Panc1 (cell line): ENCODE results near the gene CENPE. TPM values are rescaled to one million over a fixed set of nuclear protein-coding genes. Genes with fewer than 3 reads are reported as not detected.

Experiments
- ATAC-seq: fragments of 200-7000 bp; cut with Tn5 transposase; 2 replicates; pipeline ENCODE4 v1.9.1; 2020; ENCODE audit warnings: mild to moderate bottlenecking, moderate library complexity
- BruUV-seq: library from RNA; stranded (reverse); fragments of 400-500 nt; replicated peaks from 2 replicates; lab custom pipeline; 2021; lab: Mats Ljungman, UMichigan
- CTCF ChIA-PET: fragments of 300-600 bp; sonication (Branson Sonifier 250); formaldehyde crosslinking; loops from one replicate; lab custom pipeline; 2022; ENCODE audit warnings: antibody characterized with exemption; lab: Charles Lee
- POLR2A ChIA-PET: fragments of 300-600 bp; sonication (Branson Sonifier 250); formaldehyde crosslinking; loops from one replicate; lab custom pipeline; 2022; ENCODE audit warnings: antibody characterized with exemption; lab: Charles Lee
- DNase-seq: peaks from one replicate; pipeline ENCODE4 v3.0.0-alpha.2; 2010; ENCODE audit warnings: low read depth, low spot score
- H3K27ac ChIP-seq: 2 replicates; pipeline ENCODE4 v1.5.1; 2011; ENCODE audit warnings: mild to moderate bottlenecking, low read length, inconsistent platforms
- H3K27me3 ChIP-seq: fragments of 200-500 bp; sonication (Bioruptor generic); 2 replicates; pipeline ENCODE4 v1.6.0; 2014; ENCODE audit warnings: low read length, inconsistent platforms; ENCODE audit not compliant: control insufficient read depth, insufficient read depth
- H3K36me3 ChIP-seq: fragments of 200-500 bp; sonication (Bioruptor generic); 2 replicates; pipeline ENCODE4 v1.5.1; 2014; ENCODE audit warnings: inconsistent platforms, mild to moderate bottlenecking, low read length, moderate library complexity; ENCODE audit not compliant: control insufficient read depth, insufficient read depth
- H3K4me1 ChIP-seq: 2 replicates; pipeline ENCODE4 v1.5.1; 2011; ENCODE audit warnings: inconsistent platforms, mild to moderate bottlenecking, low read length, moderate library complexity; ENCODE audit not compliant: control insufficient read depth, insufficient read depth
- H3K4me3 ChIP-seq, 2 experiments: 2 replicates each; pipeline ENCODE4 v1.5.1; 2011 to 2012; ENCODE audit warnings: low read depth in 2 of 2, low read length in 2 of 2, mild to moderate bottlenecking in 2 of 2, inconsistent platforms in 1 of 2, moderate library complexity in 1 of 2
- H3K9me3 ChIP-seq: fragments of 200-500 bp; sonication (Bioruptor generic); 2 replicates; pipeline ENCODE4 v1.5.1; 2014; ENCODE audit warnings: low read depth, mild to moderate bottlenecking, inconsistent platforms, low read length, moderate library complexity; ENCODE audit not compliant: control insufficient read depth, insufficient read depth
- CTCF ChIP-seq: fragments of 450-650 bp; IDR thresholded peaks from 2 replicates; pipeline ENCODE4 v1.5.1; 2017; ENCODE audit warnings: mild to moderate bottlenecking
- POLR2AphosphoS5 ChIP-seq: IDR thresholded peaks from 2 replicates; pipeline ENCODE4 v1.6.1; 2012; ENCODE audit warnings: mild to moderate bottlenecking, low read depth, low read length, moderate library complexity
- REST ChIP-seq, 2 experiments: IDR thresholded peaks; 2 replicates each; pipeline ENCODE4 v1.6.1; 2011 to 2012; ENCODE audit warnings: low read depth in 2 of 2, control low read depth in 1 of 2, low read length in 1 of 2, mild to moderate bottlenecking in 1 of 2, moderate library complexity in 1 of 2; ENCODE audit not compliant: insufficient read depth in 1 of 2
- SIN3A ChIP-seq: IDR thresholded peaks from 2 replicates; pipeline ENCODE4 v1.6.1; 2012; ENCODE audit warnings: low read depth, mild to moderate bottlenecking, low read length, moderate library complexity, borderline replicate concordance; ENCODE audit not compliant: insufficient read depth
- TCF7L2 ChIP-seq: IDR thresholded peaks from 2 replicates; pipeline ENCODE4 v1.6.1; 2011; ENCODE audit warnings: mild to moderate bottlenecking, low read depth, low read length, inconsistent platforms
- in situ Hi-C: cut with HindIII; loops from 2 replicates; pipeline ENCODE4 v1.10.0; 2016; ENCODE audit warnings: low sequenced_read_pairs, low pct_unique_long_range_greater_than_20kb
- intact Hi-C: fragments of 100-400 bp; cut with micrococcal nuclease; formaldehyde crosslinking; loops from one replicate; pipeline ENCODE4 v1.10.0; 2022; ENCODE audit not compliant: unreplicated experiment
- total RNA-seq: library from RNA; stranded (reverse); gene quantifications from one replicate; pipeline ENCODE4 v1.2.1, GENCODE V29; 2021; ENCODE audit not compliant: unreplicated experiment

The CENPE gene
- total RNA-seq, 1 experiment from 2014 or later, result 25.2 TPM

GRCh38 chr4:103152381-103152780, 45.8 kb downstream of the CENPE start:
- Histone ChIP-seq H3K36me3 (peaks cover 10% of the 10 kb centered on the region; the same call in 1 of the 2 replicates), H3K27me3 (no peaks in the 10 kb centered on the region), H3K9me3 (no peaks in the 10 kb centered on the region; the same call in 1 of the 2 replicates), H3K4me3 (no peak overlapping the region), H3K27ac (no peak overlapping the region), H3K4me1 (no peaks in the 10 kb centered on the region)
- ATAC-seq (no peak), DNase-seq (no peak)
- no TSS peak for BruUV-seq
- ChIA-PET CTCF (no interaction called here), POLR2A (no interaction called here)
- TF ChIP-seq CTCF (no peak), REST (IDR thresholded peaks at IDR 0.05; ENCODE audit: insufficient read depth in 1 of 2, low read depth in 2 of 2, low read length in 1 of 2) (no peak), SIN3A (no peak), POLR2AphosphoS5 (no peak), TCF7L2 (no peak)
- in situ Hi-C loops (no loop called here), intact Hi-C loops (no loop called here)

- ATAC-seq (peak; percentile 72), DNase-seq (peak; percentile 67)
- Histone ChIP-seq H3K4me1 (no peaks in the 10 kb centered on the region), H3K4me3 (no peak overlapping the region), H3K36me3 (peaks cover 15% of the 10 kb centered on the region), H3K27me3 (no peaks in the 10 kb centered on the region), H3K27ac (no peak overlapping the region), H3K9me3 (no peaks in the 10 kb centered on the region)
- ChIA-PET POLR2A (no interaction called here), CTCF (no interaction called here)
- no TSS peak for BruUV-seq
- TF ChIP-seq CTCF (no peak), SIN3A (no peak), REST (IDR thresholded peaks at IDR 0.05; ENCODE audit: insufficient read depth in 1 of 2, low read depth in 2 of 2, low read length in 1 of 2) (no peak), TCF7L2 (no peak), POLR2AphosphoS5 (no peak)
- in situ Hi-C loops (no loop called here), intact Hi-C loops (no loop called here)
Measured at GRCh38 chr4:103150677-103151076, 47.5 kb downstream of the CENPE start.
